Endothelial cell of hepatic sinusoid (primary cell): ENCODE results near the gene FOXK2.
"Not testable (repeated sequence)": the region's sequence is repeated elsewhere in the genome, so short reads cannot be mapped to it uniquely, and the experiment has no call there.

Experiments
- in situ Hi-C: cut with HindIII; loops from 2 replicates; pipeline ENCODE4 v1.10.0; 2017; ENCODE audit warnings: low sequenced_read_pairs

FOXK2 gene

GRCh38 chr17:82561429-82562035 is 42.0 kb downstream of the FOXK2 start:
- in situ Hi-C loops, result no loop called here

- in situ Hi-C loops, result not testable (repeated sequence)
Observed at GRCh38 chr17:82562718-82563220, 43.2 kb downstream of the FOXK2 start.

GRCh38 chr17:82563318-82563717 is 43.8 kb downstream of the FOXK2 start:
- in situ Hi-C loops, result no loop called here

GRCh38 chr17:82563745-82564144 is 44.2 kb downstream of the FOXK2 start:
- in situ Hi-C loops, result not testable (repeated sequence)

- in situ Hi-C loops, result no loop called here
Observed at GRCh38 chr17:82564241-82564640, 44.7 kb downstream of the FOXK2 start.

- in situ Hi-C loops, result no loop called here
Observed at GRCh38 chr17:82565551-82565950, 46.0 kb downstream of the FOXK2 start.

- in situ Hi-C loops, result no loop called here
Observed at GRCh38 chr17:82566129-82566960, 46.8 kb downstream of the FOXK2 start.

- in situ Hi-C loops, result no loop called here
Observed at GRCh38 chr17:82567286-82567685, 47.8 kb downstream of the FOXK2 start.

- in situ Hi-C loops, result no loop called here
Observed at GRCh38 chr17:82568997-82569393, 49.5 kb downstream of the FOXK2 start.

- in situ Hi-C loops, result no loop called here
Observed at GRCh38 chr17:82569621-82570020, 50.1 kb downstream of the FOXK2 start.

- in situ Hi-C loops, result no loop called here
Observed at GRCh38 chr17:82570277-82570676, 50.7 kb downstream of the FOXK2 start.

GRCh38 chr17:82571855-82572254 is 52.3 kb downstream of the FOXK2 start:
- in situ Hi-C loops, result no loop called here

GRCh38 chr17:82574041-82574440 is 54.5 kb downstream of the FOXK2 start:
- in situ Hi-C loops, result no loop called here

GRCh38 chr17:82575581-82576221 is 56.2 kb downstream of the FOXK2 start:
- in situ Hi-C loops, result not testable (repeated sequence)

GRCh38 chr17:82577300-82577699 is 57.8 kb downstream of the FOXK2 start:
- in situ Hi-C loops, result no loop called here

GRCh38 chr17:82579969-82580368 is 60.4 kb downstream of the FOXK2 start:
- in situ Hi-C loops, result not testable (repeated sequence)

- in situ Hi-C loops, result no loop called here
Observed at GRCh38 chr17:82582213-82582612, 62.7 kb downstream of the FOXK2 start.

- in situ Hi-C loops, result no loop called here
Observed at GRCh38 chr17:82582709-82583108, 63.2 kb downstream of the FOXK2 start.

GRCh38 chr17:82583720-82584234 is 64.2 kb downstream of the FOXK2 start:
- in situ Hi-C loops, result no loop called here

GRCh38 chr17:82585935-82586575 is 66.5 kb downstream of the FOXK2 start:
- in situ Hi-C loops, result not testable (repeated sequence)
